Transverse colon (tissue), 4 donors: ENCODE data around the gene HOXB13.

Source experiments
- CTCF ChIP-seq, 5 experiments: fragments of 200-600 bp in 3 of 5; fragments of 450-650 bp in 2 of 5; sonication (generic) in 3 of 5; IDR thresholded peaks; 1 replicate in 2 of 5; 2 replicates in 3 of 5; pipeline ENCODE4 v1.5.1; 2016 to 2017; ENCODE audit warnings: antibody characterized with exemption in 5 of 5, inconsistent platforms in 3 of 5, mild to moderate bottlenecking in 2 of 5, moderate library complexity in 1 of 5
- POLR2AphosphoS5 ChIP-seq, 3 donors: sonication (generic); formaldehyde crosslinking; IDR thresholded peaks; one replicate each; pipeline ENCODE4 v1.6.1; 2016; ENCODE audit warnings: antibody characterized with exemption in 3 of 3

GRCh38 chr17:48754500-48755261, 26.1 kb upstream of the HOXB13 start:
- TF ChIP-seq CTCF (IDR thresholded peaks at IDR 0.05) = no peak
- no peak for TF ChIP-seq POLR2AphosphoS5 (IDR thresholded peaks at IDR 0.05)
